Measurements from ENCODE around the gene LSM6.

LSM6 gene

GRCh38 chr4:146186596-146186995, 11.1 kb downstream of the LSM6 start:
- DNase-seq = no peak

GRCh38 chr4:146190456-146190855, 14.9 kb downstream of the LSM6 start:
- no peak for DNase-seq

DNA sequence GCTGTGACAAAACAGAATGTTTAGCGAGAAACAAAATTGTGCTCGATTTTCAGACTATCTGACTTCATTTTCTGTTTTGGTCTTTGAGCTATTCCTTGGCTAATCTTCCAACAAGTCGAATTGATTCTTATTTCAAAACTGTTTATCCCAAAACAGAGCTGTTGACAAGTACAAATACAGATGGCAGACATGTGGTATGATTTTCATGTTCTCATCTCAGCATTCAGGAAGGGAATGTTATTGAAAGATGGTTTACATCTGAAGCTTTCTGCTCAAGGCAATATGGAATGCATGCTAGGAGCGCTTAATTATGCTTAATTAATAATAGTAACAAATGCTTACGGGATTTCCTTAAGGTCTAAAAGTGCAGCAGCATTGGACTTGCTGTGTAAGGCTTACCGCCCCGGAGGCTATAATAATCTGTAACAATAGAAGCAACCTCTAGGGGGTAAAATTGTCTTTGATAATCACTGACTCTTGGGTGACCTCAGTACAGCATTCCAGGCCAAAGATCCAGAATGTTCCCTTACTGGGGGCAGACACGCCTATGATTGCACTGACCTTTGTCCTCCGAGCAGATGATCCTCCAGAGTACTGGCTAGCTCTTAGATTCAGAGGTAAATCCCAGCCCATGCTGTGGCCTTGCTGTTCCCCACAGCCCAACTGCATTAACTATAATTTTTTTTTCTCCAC, 16.4 kb downstream of the LSM6 start:
- no peak for DNase-seq

GRCh38 chr4:146193628-146194027, 18.1 kb downstream of the LSM6 start:
- DNase-seq = no peak

GRCh38 chr4:146194212-146194611, 18.7 kb downstream of the LSM6 start:
- no peak for DNase-seq

GRCh38 chr4:146202665-146203064, 27.1 kb downstream of the LSM6 start:
- no peak for DNase-seq

DNA sequence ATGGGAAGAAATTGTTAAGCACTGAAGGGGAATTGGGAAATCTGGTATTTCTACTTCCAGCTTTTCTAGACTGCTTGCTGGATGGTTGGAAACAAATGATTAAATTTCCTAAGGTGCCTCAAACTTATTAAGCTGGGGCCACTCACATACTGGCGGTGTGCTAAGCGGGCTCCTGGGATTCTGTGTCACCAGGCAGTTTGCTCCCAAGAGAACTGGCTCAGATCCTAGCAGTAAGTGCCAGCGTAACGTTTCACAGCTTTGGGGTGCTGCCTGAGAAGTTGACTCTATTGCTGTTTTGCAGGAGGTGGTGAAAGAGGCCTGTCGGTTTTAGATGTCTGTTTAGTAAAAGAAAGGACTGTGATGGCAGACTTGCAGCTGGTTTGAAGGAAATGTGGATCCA, 31.9 kb downstream of the LSM6 start:
- DNase-seq = no peak

DNA sequence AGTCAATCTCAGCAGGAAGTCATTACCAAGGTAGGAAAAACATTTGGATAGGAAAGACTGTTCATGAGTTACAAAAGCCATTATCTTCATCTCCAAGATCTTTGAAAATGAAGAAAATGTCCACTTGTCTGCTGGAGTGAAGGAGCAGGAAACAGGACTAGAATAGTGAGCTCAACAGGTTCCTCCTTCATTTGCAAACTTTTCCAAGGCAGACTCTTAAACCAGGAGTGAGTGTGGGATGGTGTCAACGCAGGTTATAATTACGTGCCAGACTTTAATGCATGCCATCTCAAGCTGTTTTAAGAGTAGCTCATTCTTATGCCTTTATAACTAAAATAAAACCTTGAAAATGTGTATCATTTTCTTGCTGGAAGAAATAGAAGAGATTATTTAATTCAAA, 35.4 kb downstream of the LSM6 start:
- DNase-seq = no peak

- DNase-seq = no peak
Observed at GRCh38 chr4:146211440-146211839, 35.9 kb downstream of the LSM6 start.

DNA sequence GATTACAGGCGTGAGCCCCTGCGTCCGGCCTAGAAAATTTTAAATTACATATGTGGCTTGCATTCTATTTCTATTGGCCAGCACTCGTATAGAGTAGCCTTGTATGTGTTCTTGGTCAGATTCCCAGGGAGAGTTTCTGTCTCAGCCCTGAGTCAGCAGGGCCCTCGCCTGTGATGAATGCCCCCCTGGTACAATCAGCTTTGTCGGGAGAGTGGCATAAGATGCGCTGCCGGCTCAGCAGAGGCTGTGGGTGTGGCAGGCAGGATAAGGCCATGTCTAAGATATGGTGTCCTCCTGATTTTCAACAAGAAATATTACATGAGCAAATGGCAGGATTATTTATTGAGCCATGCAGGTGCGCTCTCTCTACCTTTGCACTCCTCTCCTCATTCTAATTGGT, 37.3 kb downstream of the LSM6 start:
- no peak for DNase-seq

DNA sequence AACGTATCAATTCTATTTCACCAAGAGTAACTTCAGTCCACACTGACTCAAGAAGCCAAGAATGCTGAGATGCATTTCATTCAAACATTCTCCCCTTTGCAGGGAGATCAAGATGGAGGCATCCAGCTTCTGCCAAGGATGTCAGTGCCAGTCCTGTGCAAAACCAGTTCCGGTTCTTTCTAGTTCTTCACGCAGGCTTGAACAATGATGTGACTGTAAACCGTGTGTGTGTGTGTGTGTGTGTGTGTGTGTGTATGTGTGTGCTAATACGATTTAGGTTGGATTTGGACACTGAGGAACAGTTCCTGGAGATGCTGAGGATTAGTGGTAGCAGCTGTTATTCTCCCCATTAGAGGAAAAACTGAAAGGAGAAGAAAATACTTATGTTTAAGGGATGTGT, 38.7 kb downstream of the LSM6 start, which contains the start of gene REELD1:
TSS of gene REELD1 (plus strand) at position 301 of the 400 bp plus-strand sequence. CDS start 2,415 bp downstream, outside the sequence.
- no peak for DNase-seq

GRCh38 chr4:146222313-146222712, 46.8 kb downstream of the LSM6 start:
- DNase-seq = no peak

DNA sequence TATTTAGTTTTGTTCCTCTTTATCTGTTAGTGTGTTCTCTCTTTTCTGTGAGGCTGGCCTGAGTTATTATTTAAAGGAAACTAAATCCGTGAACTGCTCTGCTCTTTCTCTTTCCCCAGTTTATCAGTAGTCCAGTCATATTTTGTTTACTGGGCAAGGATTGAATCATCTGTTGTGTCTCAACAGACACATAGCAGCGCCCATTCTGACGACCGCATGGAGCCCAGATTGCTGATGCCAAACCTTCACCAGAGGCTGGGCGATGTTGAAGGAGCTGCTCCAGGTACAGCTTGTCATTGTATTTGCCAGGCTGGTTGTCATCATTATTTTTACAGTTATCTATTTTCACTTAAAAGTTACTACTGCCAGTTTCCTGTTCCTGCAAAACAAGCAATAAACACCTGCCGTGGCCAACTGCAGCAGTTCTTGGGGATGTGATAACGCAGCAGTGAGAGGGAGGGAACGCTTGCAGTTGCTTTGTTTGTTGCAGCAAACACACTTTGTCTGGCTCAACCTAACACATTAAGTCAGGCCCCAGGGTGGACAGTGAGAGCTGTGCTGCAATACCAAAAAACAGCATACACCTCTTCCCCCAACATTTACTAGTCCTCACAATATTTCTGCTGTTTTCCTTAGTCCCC, 48.9 kb downstream of the LSM6 start:
- no peak for DNase-seq

GRCh38 chr4:146229406-146229805, 53.9 kb downstream of the LSM6 start:
- DNase-seq = no peak

DNA sequence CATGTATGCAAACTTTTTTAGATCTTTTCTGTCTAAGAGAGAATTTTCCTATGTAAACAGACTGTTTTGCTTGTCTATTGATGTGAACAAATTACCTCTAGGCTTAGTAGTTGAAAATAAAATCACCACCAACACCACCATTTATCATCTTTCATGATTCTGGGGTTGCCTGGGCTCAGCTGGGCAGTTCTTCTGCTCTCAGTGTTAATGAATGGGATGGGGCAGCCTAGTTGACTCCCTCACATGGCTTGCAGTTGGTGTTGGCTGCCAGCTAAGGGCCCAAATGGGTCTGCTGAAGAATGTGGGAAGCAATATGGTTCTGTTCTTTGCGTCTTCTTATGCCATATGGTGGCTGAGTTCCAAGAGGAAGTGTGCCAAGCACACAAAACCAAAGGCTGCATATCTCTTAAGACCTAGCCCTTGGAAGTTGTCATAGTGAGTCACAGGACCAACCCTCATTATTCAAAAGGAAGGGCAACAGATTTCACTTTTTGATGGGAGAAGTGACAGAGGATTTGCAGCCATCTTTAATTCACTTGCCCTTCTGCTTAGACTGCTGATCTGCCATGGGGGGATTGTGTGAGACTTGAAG, 56.7 kb downstream of the LSM6 start:
- no peak for DNase-seq

DNA sequence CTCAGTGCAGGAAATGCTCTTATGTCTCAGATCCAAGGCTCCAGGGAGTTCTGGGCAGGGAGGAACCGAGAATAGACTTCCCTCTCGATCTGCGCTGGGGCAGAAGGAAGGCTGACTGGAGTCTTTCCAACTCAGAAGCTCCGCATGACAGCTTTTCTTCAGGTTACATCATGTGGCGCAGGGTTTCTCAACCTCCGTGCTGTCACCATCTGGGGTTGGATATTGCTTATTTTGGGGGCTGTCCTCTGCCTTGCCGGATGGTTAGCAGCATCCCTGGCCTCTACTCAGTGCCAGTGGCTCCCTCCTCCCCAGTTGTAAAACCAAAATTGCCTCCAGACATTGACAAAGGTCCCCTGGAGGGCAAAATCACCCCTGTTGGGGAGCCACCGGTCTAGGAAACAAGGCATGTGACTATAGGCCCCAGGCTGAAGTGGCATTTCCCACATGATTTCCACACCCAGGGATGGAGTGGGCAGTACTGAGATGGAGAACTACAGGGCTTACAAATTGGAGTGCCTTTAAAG, 60.2 kb downstream of the LSM6 start:
- DNase-seq = no peak

- DNase-seq = no peak
Observed at GRCh38 chr4:146236216-146236615, 60.7 kb downstream of the LSM6 start.

- no peak for DNase-seq
Observed at GRCh38 chr4:146237092-146237491, 61.6 kb downstream of the LSM6 start.

- no peak for DNase-seq
Observed at GRCh38 chr4:146238107-146238506, 62.6 kb downstream of the LSM6 start.

Measured in DMS 273 treated with DMSO at 0.1 percent for 48 hours (cell line).